ENCODE data around the gene ACP1.
A peak's percentile ranks its signal among the peaks of the same experiment; 100 is the strongest.
"Not testable (repeated sequence)": the region's sequence is repeated elsewhere in the genome, so short reads cannot be mapped to it uniquely, and the experiment has no call there.

Gene ACP1

GRCh38 chr2:310994-311393 is 46.2 kb downstream of the ACP1 start:
- no peak for DNase-seq (ENCODE audit: low spot score)

DNA sequence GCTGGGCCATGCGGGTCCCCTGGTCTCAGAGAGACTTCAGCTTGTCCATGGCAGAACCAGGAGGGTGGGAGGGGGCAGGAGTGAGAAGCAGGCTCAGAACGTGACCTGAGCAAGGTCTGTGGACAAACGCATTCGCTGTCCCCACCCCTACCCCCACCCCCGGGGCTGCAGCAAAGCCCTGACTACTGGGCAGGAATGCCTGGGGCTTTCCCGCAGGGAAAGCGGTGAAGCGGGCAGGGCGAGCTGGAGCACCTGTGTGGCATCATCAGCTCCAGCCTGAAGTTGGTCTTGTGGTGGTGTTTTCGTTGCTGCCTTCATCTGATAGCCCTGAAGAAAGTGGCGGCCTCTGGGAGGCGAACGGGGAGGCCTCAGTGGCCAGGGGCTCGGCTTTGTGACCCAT is 49.2 kb downstream of the ACP1 start:
- DNase-seq (ENCODE audit: low spot score) = no peak

- no peak for DNase-seq (ENCODE audit: low spot score)
Measured at GRCh38 chr2:314561-315336, 50.0 kb downstream of the ACP1 start.

DNA sequence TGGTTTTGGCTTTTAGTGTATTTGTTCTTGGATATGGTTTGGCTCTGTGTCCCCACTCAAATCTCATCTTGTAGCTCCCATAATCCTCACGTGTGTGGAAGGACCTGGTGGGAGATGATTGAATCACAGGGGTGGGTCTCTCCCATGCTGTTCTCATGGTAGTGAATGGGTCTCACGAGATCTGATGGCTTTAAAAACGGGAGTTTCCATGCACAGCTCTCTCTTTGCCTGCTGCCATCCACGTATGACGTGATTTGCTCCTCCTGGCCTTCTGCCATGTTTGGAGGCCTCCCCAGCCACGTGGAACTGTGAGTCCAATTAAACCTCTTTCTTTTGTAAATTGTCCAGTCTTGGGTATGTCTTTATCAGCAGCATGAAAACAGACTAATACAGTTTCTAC is 51.2 kb downstream of the ACP1 start:
- not testable (repeated sequence) for DNase-seq (ENCODE audit: low spot score)

GRCh38 chr2:316381-316780 is 51.6 kb downstream of the ACP1 start:
- DNase-seq (ENCODE audit: low spot score) = no peak

- peak; percentile 37 for DNase-seq (ENCODE audit: low spot score)
Measured at GRCh38 chr2:317501-318424, 53.0 kb downstream of the ACP1 start.

- DNase-seq (ENCODE audit: low spot score) = no peak
Measured at GRCh38 chr2:319059-319600, 54.4 kb downstream of the ACP1 start.

DNA sequence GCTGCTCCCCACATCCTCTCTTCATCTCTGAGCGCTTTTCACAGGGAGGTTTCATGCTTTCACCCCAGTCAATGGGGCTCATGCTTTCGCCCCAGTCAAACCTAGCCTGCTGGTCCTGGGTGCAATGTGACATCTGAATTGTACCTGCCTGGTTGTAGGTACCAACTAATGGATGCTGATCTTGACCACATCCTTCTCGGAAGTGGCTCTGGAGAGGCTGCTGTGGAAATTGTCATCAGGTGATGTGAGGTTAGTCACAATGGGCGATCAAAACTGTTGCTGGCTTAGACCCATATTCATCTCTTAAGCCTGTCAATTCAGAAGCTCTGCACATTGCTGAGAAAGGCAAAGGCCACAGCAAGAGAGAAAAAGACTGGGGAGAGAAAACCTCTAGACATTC is 55.8 kb downstream of the ACP1 start:
- no peak for DNase-seq (ENCODE audit: low spot score)

- no peak for DNase-seq (ENCODE audit: low spot score)
Measured at GRCh38 chr2:322326-322725, 57.6 kb downstream of the ACP1 start.

DNA sequence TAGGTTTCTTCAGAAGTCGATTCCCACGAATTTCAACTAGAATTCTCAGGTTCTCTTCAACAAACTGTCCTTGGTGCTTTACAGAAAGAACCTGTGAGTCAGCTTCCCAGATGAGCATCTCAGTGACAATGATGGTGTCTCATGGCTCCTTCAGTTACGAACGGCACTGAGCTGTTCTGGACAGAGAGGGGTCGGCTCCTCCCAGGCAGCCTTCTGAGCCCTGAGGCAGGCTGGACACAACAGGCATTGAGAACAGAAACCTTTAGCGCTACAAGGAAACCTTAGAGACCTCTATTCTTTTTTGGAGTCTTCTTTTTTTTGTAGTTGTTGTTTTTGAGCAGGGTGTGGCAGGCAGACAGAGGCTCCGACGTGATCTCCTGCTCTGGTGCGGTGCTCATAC is 58.3 kb downstream of the ACP1 start:
- no peak for DNase-seq (ENCODE audit: low spot score)
